Caco-2 (cell line): ENCODE measurements around the gene XIRP2. TPM values are rescaled to one million over a fixed set of nuclear protein-coding genes. Genes with fewer than 3 reads are reported as not detected.

Experiments
- BruUV-seq: library from RNA; stranded (reverse); fragments of 400-500 nt; replicated peaks from 2 replicates; lab custom pipeline; 2021; lab: Mats Ljungman, UMichigan
- CTCF ChIA-PET: fragments of 300-600 bp; sonication (Branson Sonifier 250); formaldehyde crosslinking; loops from one replicate; lab custom pipeline; 2022; ENCODE audit warnings: antibody characterized with exemption; lab: Charles Lee
- POLR2A ChIA-PET: fragments of 300-600 bp; sonication (Branson Sonifier 250); formaldehyde crosslinking; loops from one replicate; lab custom pipeline; 2022; ENCODE audit warnings: antibody characterized with exemption; lab: Charles Lee
- DNase-seq, 2 experiments: peaks; one replicate each; pipeline versions ENCODE4 v3.0.0 to v3.0.0-alpha.2; 2020 to 2022
- H3K27me3 ChIP-seq: replicated peaks from 2 replicates; pipeline ENCODE4 v1.6.0; 2011; ENCODE audit warnings: low read length; ENCODE audit not compliant: control insufficient read depth, insufficient read depth
- H3K36me3 ChIP-seq: 2 replicates; pipeline ENCODE4 v1.5.1; 2011; ENCODE audit warnings: low read length; ENCODE audit not compliant: control insufficient read depth, insufficient read depth
- H3K4me1 ChIP-seq: fragments of 250-450 bp; sonication (Bioruptor Pico); 2 replicates; pipeline ENCODE4 v1.5.1; 2020; ENCODE audit warnings: mild to moderate bottlenecking
- H3K4me3 ChIP-seq: 2 replicates; pipeline ENCODE4 v1.5.1; 2011; ENCODE audit warnings: low read depth, mild to moderate bottlenecking, control low read depth, low read length
- H3K9me3 ChIP-seq: fragments of 250-450 bp; sonication (Bioruptor Pico); 2 replicates; pipeline ENCODE4 v1.5.1; 2020; ENCODE audit warnings: mild to moderate bottlenecking, moderate library complexity
- H3K27ac Mint-ChIP-seq: one replicate; pipeline ENCODE4 v1.8.0; 2022; ENCODE audit warnings: mixed read lengths; ENCODE audit not compliant: unreplicated experiment
- H3K27me3 Mint-ChIP-seq: one replicate; pipeline ENCODE4 v1.8.0; 2022; ENCODE audit warnings: mixed read lengths; ENCODE audit not compliant: insufficient read depth, unreplicated experiment
- H3K36me3 Mint-ChIP-seq: one replicate; pipeline ENCODE4 v1.8.0; 2022; ENCODE audit warnings: mild to moderate bottlenecking, mixed read lengths; ENCODE audit not compliant: insufficient read depth, unreplicated experiment
- H3K4me1 Mint-ChIP-seq: one replicate; pipeline ENCODE4 v1.8.0; 2022; ENCODE audit warnings: low read depth, mixed read lengths; ENCODE audit not compliant: unreplicated experiment
- H3K4me3 Mint-ChIP-seq: one replicate; pipeline ENCODE4 v1.8.0; 2022; ENCODE audit warnings: mild to moderate bottlenecking, moderate library complexity, mixed read lengths; ENCODE audit not compliant: unreplicated experiment
- H3K9me3 Mint-ChIP-seq: one replicate; pipeline ENCODE4 v1.8.0; 2022; ENCODE audit warnings: mixed read lengths; ENCODE audit not compliant: unreplicated experiment
- intact Hi-C: fragments of 100-400 bp; cut with micrococcal nuclease; formaldehyde crosslinking; loops from one replicate; pipeline ENCODE4 v1.10.0; 2022; ENCODE audit not compliant: unreplicated experiment
- total RNA-seq: library from RNA; stranded (reverse); gene quantifications from 2 replicates; pipeline ENCODE4 v1.2.3, GENCODE V29; 2022
- TF ChIP-seq, protein P1 (sequence below), 2 experiments: fragments of 200-600 bp in 1 of 2; IDR thresholded peaks; 1 replicate in 1 of 2; 2 replicates in 1 of 2; pipeline versions ENCODE4 v1.5.1 to v1.8.0; 2011 to 2022; ENCODE audit warnings: antibody characterized with exemption in 1 of 2, control low read depth in 1 of 2, inconsistent platforms in 1 of 2, low read depth in 1 of 2, low read length in 1 of 2, mild to moderate bottlenecking in 1 of 2, moderate library complexity in 1 of 2; ENCODE audit not compliant: insufficient read depth in 1 of 2, severe bottlenecking in 1 of 2, unreplicated experiment in 1 of 2

XIRP2 gene
- total RNA-seq, 1 experiment from 2014 or later, result not detected

GRCh38 chr2:167297292-167297691, 409.0 kb downstream of the XIRP2 start:
- Histone ChIP-seq H3K27me3 (peaks cover 1% of the 10 kb centered on the region; the same call in 1 of the 2 replicates), H3K4me3 (no peak overlapping the region), H3K9me3 (no peaks in the 10 kb centered on the region), H3K36me3 (no peaks in the 10 kb centered on the region), H3K4me1 (peaks cover 5% of the 10 kb centered on the region; the same call in 1 of the 2 replicates)
- peaks cover 24% of the 10 kb centered on the region for H3K27me3 Mint-ChIP-seq
- intact Hi-C loops, result no loop called here
- BruUV-seq, result no TSS peak
- peaks cover 7% of the 10 kb centered on the region for H3K4me1 Mint-ChIP-seq
- ChIA-PET POLR2A (no interaction called here), CTCF (no interaction called here)
- TF ChIP-seq, protein P1, sequence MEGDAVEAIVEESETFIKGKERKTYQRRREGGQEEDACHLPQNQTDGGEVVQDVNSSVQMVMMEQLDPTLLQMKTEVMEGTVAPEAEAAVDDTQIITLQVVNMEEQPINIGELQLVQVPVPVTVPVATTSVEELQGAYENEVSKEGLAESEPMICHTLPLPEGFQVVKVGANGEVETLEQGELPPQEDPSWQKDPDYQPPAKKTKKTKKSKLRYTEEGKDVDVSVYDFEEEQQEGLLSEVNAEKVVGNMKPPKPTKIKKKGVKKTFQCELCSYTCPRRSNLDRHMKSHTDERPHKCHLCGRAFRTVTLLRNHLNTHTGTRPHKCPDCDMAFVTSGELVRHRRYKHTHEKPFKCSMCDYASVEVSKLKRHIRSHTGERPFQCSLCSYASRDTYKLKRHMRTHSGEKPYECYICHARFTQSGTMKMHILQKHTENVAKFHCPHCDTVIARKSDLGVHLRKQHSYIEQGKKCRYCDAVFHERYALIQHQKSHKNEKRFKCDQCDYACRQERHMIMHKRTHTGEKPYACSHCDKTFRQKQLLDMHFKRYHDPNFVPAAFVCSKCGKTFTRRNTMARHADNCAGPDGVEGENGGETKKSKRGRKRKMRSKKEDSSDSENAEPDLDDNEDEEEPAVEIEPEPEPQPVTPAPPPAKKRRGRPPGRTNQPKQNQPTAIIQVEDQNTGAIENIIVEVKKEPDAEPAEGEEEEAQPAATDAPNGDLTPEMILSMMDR (IDR thresholded peaks at IDR 0.05; ENCODE audit: insufficient read depth in 1 of 2, low read depth in 1 of 2, low read length in 1 of 2, severe bottlenecking in 1 of 2, unreplicated experiment in 1 of 2), result no peak
- no peak overlapping the region for H3K4me3 Mint-ChIP-seq
- H3K27ac Mint-ChIP-seq, result no peak overlapping the region
- H3K9me3 Mint-ChIP-seq, result no peaks in the 10 kb centered on the region
- H3K36me3 Mint-ChIP-seq, result no peaks in the 10 kb centered on the region
- no peak for DNase-seq

DNA sequence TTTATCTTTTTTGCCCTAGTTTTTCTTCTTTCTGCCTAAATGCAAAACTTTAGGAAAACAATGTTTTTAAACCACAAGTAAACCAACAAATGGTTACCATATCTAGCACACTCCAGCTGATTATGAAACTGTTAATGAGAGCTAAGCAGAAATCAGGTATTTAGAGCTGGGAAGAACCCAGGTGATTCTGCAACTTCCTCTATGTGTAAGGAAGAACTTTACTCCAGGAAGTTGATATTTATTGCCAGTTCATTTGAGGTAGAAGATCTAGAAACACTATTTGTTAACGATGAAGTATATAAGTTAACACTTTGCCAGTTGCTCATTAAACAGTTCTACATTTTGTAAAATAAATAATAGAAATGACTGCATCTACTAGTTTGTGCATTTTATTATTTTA, 409.7 kb downstream of the XIRP2 start:
- POLR2A ChIA-PET, result no interaction called here
- intact Hi-C loops, result no loop called here
- no peak for DNase-seq
- Histone ChIP-seq H3K27me3 (peaks cover 1% of the 10 kb centered on the region; the same call in 1 of the 2 replicates), H3K36me3 (no peaks in the 10 kb centered on the region), H3K4me3 (no peak overlapping the region), H3K4me1 (peaks cover 5% of the 10 kb centered on the region; the same call in 1 of the 2 replicates), H3K9me3 (no peaks in the 10 kb centered on the region)
- H3K4me1 Mint-ChIP-seq, result peaks cover 7% of the 10 kb centered on the region
- H3K9me3 Mint-ChIP-seq, result no peaks in the 10 kb centered on the region
- H3K27me3 Mint-ChIP-seq, result peaks cover 24% of the 10 kb centered on the region
- no TSS peak for BruUV-seq
- H3K36me3 Mint-ChIP-seq, result no peaks in the 10 kb centered on the region
- H3K4me3 Mint-ChIP-seq, result no peak overlapping the region
- TF ChIP-seq, protein P1 (IDR thresholded peaks at IDR 0.05; ENCODE audit: insufficient read depth in 1 of 2, low read depth in 1 of 2, low read length in 1 of 2, severe bottlenecking in 1 of 2, unreplicated experiment in 1 of 2), result no peak
- CTCF ChIA-PET, result no interaction called here
- H3K27ac Mint-ChIP-seq, result no peak overlapping the region
